PFSK-1 (cell line): ENCODE data around the gene TNS3.

Experiments
- FOXP2 ChIP-seq: optimal IDR thresholded peaks from 2 replicates; pipeline ENCODE3; 2011; ENCODE audit warnings: borderline replicate concordance, control low read depth, inconsistent platforms; ENCODE audit not compliant: insufficient read depth; ENCODE audit errors: extremely low read length, extremely low read depth
- POLR2AphosphoS5 ChIP-seq: IDR thresholded peaks from 2 replicates; pipeline ENCODE4 v1.6.1; 2012; ENCODE audit warnings: low read depth, mild to moderate bottlenecking, control low read depth, low read length, moderate library complexity
- REST ChIP-seq, 2 experiments: IDR thresholded peaks; 2 replicates each; pipeline versions ENCODE4 v1.6.1 to v1.8.0; 2011 to 2012; ENCODE audit warnings: low read depth in 2 of 2, low read length in 2 of 2, control low read depth in 1 of 2, inconsistent platforms in 1 of 2, mild to moderate bottlenecking in 1 of 2, moderate library complexity in 1 of 2; ENCODE audit not compliant: insufficient read depth in 1 of 2
- SIN3A ChIP-seq: IDR thresholded peaks from 2 replicates; pipeline ENCODE4 v1.6.1; 2012; ENCODE audit warnings: mild to moderate bottlenecking, low read length, moderate library complexity, borderline replicate concordance; ENCODE audit not compliant: insufficient read depth
- TAF1 ChIP-seq: IDR thresholded peaks from 2 replicates; pipeline ENCODE4 v1.6.1; 2012; ENCODE audit warnings: low read length, control low read depth, borderline replicate concordance; ENCODE audit not compliant: insufficient read depth

TNS3 gene

GRCh38 chr7:47540387-47541350 lies 41.2 kb downstream of the TNS3 start:
- TF ChIP-seq REST (IDR thresholded peaks at IDR 0.05; ENCODE audit: insufficient read depth in 1 of 2, low read depth in 2 of 2, low read length in 2 of 2) (no peak), FOXP2 (no peak), TAF1 (no peak), POLR2AphosphoS5 (no peak), SIN3A (no peak)

GRCh38 chr7:47540053-47540386 lies 41.9 kb downstream of the TNS3 start:
- TF ChIP-seq REST (IDR thresholded peaks at IDR 0.05; ENCODE audit: insufficient read depth in 1 of 2, low read depth in 2 of 2, low read length in 2 of 2) (no peak), SIN3A (no peak), POLR2AphosphoS5 (no peak), FOXP2 (no peak), TAF1 (no peak)

GRCh38 chr7:47539398-47540052 lies 42.4 kb downstream of the TNS3 start:
- no peak for TF ChIP-seq TAF1

- no peak for TF ChIP-seq TAF1
- no peak for TF ChIP-seq FOXP2
- no peak for TF ChIP-seq SIN3A
- no peak for TF ChIP-seq REST (IDR thresholded peaks at IDR 0.05; ENCODE audit: insufficient read depth in 1 of 2, low read depth in 2 of 2, low read length in 2 of 2)
- TF ChIP-seq POLR2AphosphoS5: no peak
These were observed 43.0 kb downstream of the TNS3 start for GRCh38 chr7:47538846-47539311.

GRCh38 chr7:47537716-47538675 lies 43.9 kb downstream of the TNS3 start:
- TF ChIP-seq REST (IDR thresholded peaks at IDR 0.05; ENCODE audit: insufficient read depth in 1 of 2, low read depth in 2 of 2, low read length in 2 of 2) (no peak), SIN3A (no peak), FOXP2 (no peak)
